Trophoblast cell (in vitro differentiated cells and primary cell): ENCODE measurements around the gene RGS9.

Experiments
- DNase-seq, 2 donors: peaks; one replicate each; pipeline ENCODE4 v3.0.0-alpha.2; 2016
- H2AFZ ChIP-seq: 2 replicates; pipeline ENCODE4 v1.6.1; 2013; ENCODE audit warnings: low read length, moderate library complexity, mild to moderate bottlenecking; ENCODE audit not compliant: insufficient read depth, poor library complexity
- H2AK5ac ChIP-seq: 2 replicates; pipeline ENCODE4 v1.6.1; 2013; ENCODE audit warnings: mild to moderate bottlenecking, low read length
- H2BK120ac ChIP-seq: 2 replicates; pipeline ENCODE4 v1.6.1; 2013; ENCODE audit warnings: low read length, mild to moderate bottlenecking, moderate library complexity; ENCODE audit not compliant: insufficient read depth, poor library complexity
- H2BK12ac ChIP-seq: 2 replicates; pipeline ENCODE4 v1.6.1; 2013; ENCODE audit warnings: mild to moderate bottlenecking, low read length, moderate library complexity
- H2BK5ac ChIP-seq: 2 replicates; pipeline ENCODE4 v1.6.1; 2013; ENCODE audit warnings: low read length, low read depth, moderate library complexity, mild to moderate bottlenecking; ENCODE audit not compliant: poor library complexity
- H3K14ac ChIP-seq: 2 replicates; pipeline ENCODE4 v1.6.1; 2013; ENCODE audit warnings: mild to moderate bottlenecking, low read length
- H3K18ac ChIP-seq: 2 replicates; pipeline ENCODE4 v1.6.1; 2013; ENCODE audit warnings: mild to moderate bottlenecking, low read length
- H3K23ac ChIP-seq: 2 replicates; pipeline ENCODE4 v1.6.1; 2013; ENCODE audit warnings: low read length
- H3K27ac ChIP-seq: 2 replicates; pipeline ENCODE4 v1.5.1; 2013; ENCODE audit warnings: low read depth, mild to moderate bottlenecking, inconsistent platforms, low read length, moderate library complexity
- H3K27me3 ChIP-seq: 2 replicates; pipeline ENCODE4 v1.6.1; 2013; ENCODE audit warnings: inconsistent platforms, mild to moderate bottlenecking, low read length, moderate library complexity; ENCODE audit not compliant: insufficient read depth
- H3K36me3 ChIP-seq, 2 experiments: 1 replicate in 1 of 2; 2 replicates in 1 of 2; pipeline ENCODE4 v1.6.1; 2013; ENCODE audit warnings: low read length in 2 of 2, mild to moderate bottlenecking in 2 of 2, moderate library complexity in 1 of 2; ENCODE audit not compliant: insufficient read depth in 2 of 2, control insufficient read depth in 1 of 2
- H3K4ac ChIP-seq: 2 replicates; pipeline ENCODE4 v1.6.1; 2013; ENCODE audit warnings: low read depth, mild to moderate bottlenecking, low read length, moderate library complexity
- H3K4me1 ChIP-seq, 2 experiments: 1 replicate in 1 of 2; 2 replicates in 1 of 2; pipeline ENCODE4 v1.6.1; 2013; ENCODE audit warnings: low read length in 2 of 2, mild to moderate bottlenecking in 2 of 2, moderate library complexity in 1 of 2; ENCODE audit not compliant: insufficient read depth in 2 of 2, control insufficient read depth in 1 of 2
- H3K4me2 ChIP-seq: 2 replicates; pipeline ENCODE4 v1.6.1; 2013; ENCODE audit warnings: inconsistent platforms, mild to moderate bottlenecking, low read length, moderate library complexity
- H3K4me3 ChIP-seq: 2 replicates; pipeline ENCODE4 v1.5.1; 2013; ENCODE audit warnings: mild to moderate bottlenecking, low read depth, low read length, inconsistent platforms
- H3K79me1 ChIP-seq: one replicate; pipeline ENCODE4 v1.6.1; 2013; ENCODE audit warnings: low read length
- H3K79me2 ChIP-seq: 2 replicates; pipeline ENCODE4 v1.6.1; 2013; ENCODE audit warnings: low read length, mild to moderate bottlenecking; ENCODE audit not compliant: control insufficient read depth, insufficient read depth, poor library complexity
- H3K9ac ChIP-seq: 2 replicates; pipeline ENCODE4 v1.6.1; 2013; ENCODE audit warnings: mild to moderate bottlenecking, low read length
- H3K9me3 ChIP-seq: 2 replicates; pipeline ENCODE4 v1.6.1; 2013; ENCODE audit warnings: low read depth, mild to moderate bottlenecking, control low read depth, inconsistent platforms, low read length; ENCODE audit not compliant: insufficient read depth
- H4K12ac ChIP-seq: 2 replicates; pipeline ENCODE4 v1.6.1; 2013; ENCODE audit warnings: low read depth, mild to moderate bottlenecking, low read length, moderate library complexity
- H4K8ac ChIP-seq: 2 replicates; pipeline ENCODE4 v1.6.1; 2013; ENCODE audit warnings: low read depth, mild to moderate bottlenecking, low read length, moderate library complexity
- H4K91ac ChIP-seq: one replicate; pipeline ENCODE4 v1.6.1; 2013; ENCODE audit warnings: low read depth, mild to moderate bottlenecking, low read length, moderate library complexity
- WGBS: extraction: QIAGEN DNeasy Blood & Tissue Kit; methylation state at CpG from one replicate; pipeline ENCODE4 v1.1.7; 2013; ENCODE audit warnings: missing lambda C conversion rate; ENCODE audit not compliant: insufficient read length, insufficient coverage; ENCODE audit errors: extremely low coverage; 5-methylcytosine and 5-hydroxymethylcytosine counted together

Gene RGS9

DNA sequence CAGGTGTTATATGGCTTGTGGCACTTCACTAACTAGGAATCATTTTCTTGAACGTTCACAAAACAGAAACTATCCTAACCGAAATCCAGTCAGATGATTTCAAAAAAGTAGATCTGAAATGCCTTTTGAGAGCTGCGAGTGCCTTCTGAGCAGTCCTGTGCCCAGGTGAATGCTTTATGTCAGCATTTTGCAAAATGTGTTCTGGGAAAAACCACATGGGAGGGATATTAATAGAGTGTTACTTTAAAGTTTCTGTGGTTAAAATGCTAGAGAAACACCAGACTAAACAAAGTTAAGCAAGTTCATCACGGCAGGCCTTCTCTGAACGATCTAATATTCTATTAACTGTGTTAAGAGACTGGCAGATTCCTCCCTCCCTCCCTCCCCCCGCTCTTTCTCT is 15.8 kb upstream of the RGS9 start:
- no peak overlapping the region for H3K4me2 ChIP-seq
- no peak overlapping the region for H2BK5ac ChIP-seq
- no peak overlapping the region for H3K27ac ChIP-seq
- no peak overlapping the region for H3K4me3 ChIP-seq
- H3K18ac ChIP-seq: no peak overlapping the region
- H3K14ac ChIP-seq: no peak overlapping the region
- H3K4ac ChIP-seq: no peak overlapping the region
- H2AK5ac ChIP-seq: no peak overlapping the region
- no peak overlapping the region for H3K23ac ChIP-seq
- H2BK12ac ChIP-seq: no peak overlapping the region
- H3K36me3 ChIP-seq: no peaks in the 10 kb centered on the region
- H3K9me3 ChIP-seq: no peaks in the 10 kb centered on the region
- no peak overlapping the region for H4K12ac ChIP-seq
- DNase-seq: no peak
- no CpG with 5 or more reads among the region's 6 CpGs for WGBS
- no peaks in the 10 kb centered on the region for H3K4me1 ChIP-seq
- peaks cover 4% of the 10 kb centered on the region for H3K79me1 ChIP-seq
- no peak overlapping the region for H4K8ac ChIP-seq
- H3K9ac ChIP-seq: no peak overlapping the region
- no peak overlapping the region for H2BK120ac ChIP-seq
- H3K27me3 ChIP-seq: no peaks in the 10 kb centered on the region
- H4K91ac ChIP-seq: no peak overlapping the region
- no peaks in the 10 kb centered on the region for H3K79me2 ChIP-seq
- no peak overlapping the region for H2AFZ ChIP-seq

- H3K14ac ChIP-seq: no peak overlapping the region
- peak in 1 of 2 donors; percentile 2 for DNase-seq
- H2BK120ac ChIP-seq: no peak overlapping the region
- H3K9me3 ChIP-seq: no peaks in the 10 kb centered on the region
- no peak overlapping the region for H4K91ac ChIP-seq
- no peak overlapping the region for H2AFZ ChIP-seq
- no CpG with 5 or more reads among the region's 12 CpGs for WGBS
- no peaks in the 10 kb centered on the region for H3K36me3 ChIP-seq
- H3K27me3 ChIP-seq: no peaks in the 10 kb centered on the region
- peaks cover 4% of the 10 kb centered on the region for H3K79me1 ChIP-seq
- no peak overlapping the region for H2BK12ac ChIP-seq
- no peaks in the 10 kb centered on the region for H3K79me2 ChIP-seq
- H3K18ac ChIP-seq: no peak overlapping the region
- peak overlapping the region; percentile 84 for H4K8ac ChIP-seq
- H3K4me2 ChIP-seq: no peak overlapping the region
- no peak overlapping the region for H3K9ac ChIP-seq
- no peak overlapping the region for H4K12ac ChIP-seq
- H3K23ac ChIP-seq: no peak overlapping the region
- no peak overlapping the region for H3K4ac ChIP-seq
- H2AK5ac ChIP-seq: no peak overlapping the region
- H3K4me1 ChIP-seq: no peaks in the 10 kb centered on the region
- no peak overlapping the region for H3K4me3 ChIP-seq
- no peak overlapping the region for H2BK5ac ChIP-seq
- H3K27ac ChIP-seq: no peak overlapping the region
Observed at GRCh38 chr17:65121916-65122806, 15.0 kb upstream of the RGS9 start.

DNA sequence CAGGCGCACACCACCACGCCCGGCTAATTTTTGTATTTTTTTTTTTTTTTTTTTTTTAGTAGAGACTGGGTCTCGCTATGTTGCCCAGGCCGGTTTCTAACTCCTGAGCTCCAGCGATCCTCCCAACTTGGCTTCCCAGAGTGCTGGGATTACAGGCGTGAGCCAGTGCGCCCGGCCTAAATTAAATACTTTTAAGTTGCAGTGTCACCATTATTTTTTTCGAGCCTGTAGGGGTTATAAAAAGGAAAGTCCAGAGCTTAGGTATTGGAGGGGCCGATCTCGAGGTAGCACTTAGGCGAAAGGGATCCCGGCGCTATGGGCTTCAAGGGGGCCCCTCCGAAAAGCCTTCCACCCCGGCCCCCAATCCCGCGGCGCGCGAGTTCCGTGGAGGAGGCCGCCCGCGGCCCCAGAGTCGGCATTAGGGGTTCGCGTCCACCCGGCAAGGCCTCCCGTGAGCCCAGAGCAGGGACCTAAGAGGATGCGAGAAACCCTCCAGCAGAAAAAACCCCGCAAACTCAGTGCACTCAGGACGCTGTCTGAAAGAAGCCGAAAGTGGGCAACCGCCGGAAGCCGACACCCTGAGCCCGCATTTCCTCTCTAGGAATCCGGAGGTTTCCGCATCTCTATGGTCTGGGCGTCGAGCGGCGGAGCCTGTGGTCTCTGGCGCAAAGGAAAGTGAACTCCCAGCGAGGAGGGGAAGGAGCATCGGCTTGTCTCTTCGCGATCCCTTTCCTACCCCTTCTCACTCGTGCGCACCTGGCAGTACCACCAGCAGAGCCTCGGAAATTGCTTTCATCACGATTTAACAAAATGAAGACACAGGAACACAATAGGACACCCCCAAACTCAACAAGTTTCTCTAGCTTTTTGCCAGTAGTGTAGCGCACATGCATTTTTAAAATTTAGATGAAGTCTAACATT is 14.1 kb upstream of the RGS9 start:
- peak overlapping the region; percentile 34 for H4K91ac ChIP-seq
- peaks cover 4% of the 10 kb centered on the region for H3K79me1 ChIP-seq
- H4K8ac ChIP-seq: peak overlapping the region; percentile 85
- no peak overlapping the region for H3K18ac ChIP-seq
- H3K4ac ChIP-seq: no peak overlapping the region
- H3K4me3 ChIP-seq: peak overlapping the region; percentile 74
- H3K14ac ChIP-seq: no peak overlapping the region
- no peaks in the 10 kb centered on the region for H3K36me3 ChIP-seq
- H3K4me1 ChIP-seq: no peaks in the 10 kb centered on the region
- peak overlapping the region; percentile 84 for H3K9ac ChIP-seq
- peak overlapping the region; percentile 77 for H2AFZ ChIP-seq
- H3K9me3 ChIP-seq: no peaks in the 10 kb centered on the region
- no peak overlapping the region for H2BK12ac ChIP-seq
- H2BK120ac ChIP-seq: no peak overlapping the region
- WGBS: no CpG with 5 or more reads among the region's 55 CpGs
- H3K4me2 ChIP-seq: peak overlapping the region; percentile 73
- no peak overlapping the region for H3K23ac ChIP-seq
- H3K27ac ChIP-seq: no peak overlapping the region
- no peaks in the 10 kb centered on the region for H3K27me3 ChIP-seq
- H4K12ac ChIP-seq: peak overlapping the region; percentile 59
- no peaks in the 10 kb centered on the region for H3K79me2 ChIP-seq
- no peak overlapping the region for H2AK5ac ChIP-seq
- no peak overlapping the region for H2BK5ac ChIP-seq
- peak; percentile 80 to 97 for DNase-seq

GRCh38 chr17:65123757-65124675 is 13.2 kb upstream of the RGS9 start:
- H3K23ac ChIP-seq: no peak overlapping the region
- no peaks in the 10 kb centered on the region for H3K9me3 ChIP-seq
- H3K4me2 ChIP-seq: peak overlapping the region; percentile 73
- H3K9ac ChIP-seq: no peak overlapping the region
- H4K12ac ChIP-seq: no peak overlapping the region
- DNase-seq: no peak
- peak overlapping the region; percentile 85 for H4K8ac ChIP-seq
- H3K4ac ChIP-seq: no peak overlapping the region
- peak overlapping the region; percentile 27 for H4K91ac ChIP-seq
- H3K18ac ChIP-seq: no peak overlapping the region
- H2AK5ac ChIP-seq: no peak overlapping the region
- H3K36me3 ChIP-seq: no peaks in the 10 kb centered on the region
- H3K27ac ChIP-seq: no peak overlapping the region
- no peak overlapping the region for H2BK120ac ChIP-seq
- no peaks in the 10 kb centered on the region for H3K4me1 ChIP-seq
- H3K79me2 ChIP-seq: no peaks in the 10 kb centered on the region
- H2BK12ac ChIP-seq: no peak overlapping the region
- H2BK5ac ChIP-seq: no peak overlapping the region
- peak overlapping the region; percentile 52 for H2AFZ ChIP-seq
- no peaks in the 10 kb centered on the region for H3K27me3 ChIP-seq
- WGBS: no CpG with 5 or more reads among the region's 9 CpGs
- H3K79me1 ChIP-seq: peaks cover 4% of the 10 kb centered on the region
- no peak overlapping the region for H3K14ac ChIP-seq
- H3K4me3 ChIP-seq: no peak overlapping the region
